ENCODE results near the gene NCMAP. TPM values are rescaled to one million over a fixed set of nuclear protein-coding genes. Genes with fewer than 3 reads are reported as not detected.

The NCMAP gene
- total and polyA plus RNA-seq, 4 donors = 0.25 to 0.81 (median 0.62) TPM; not detected in 1

GRCh38 chr1:24558902-24559791 lies 3.3 kb downstream of the NCMAP start:
- DNase-seq (peak in 1 of 2 donors; percentile 77), ATAC-seq (ENCODE audit: low FRiP score) (no peak)
- Histone ChIP-seq H3K27me3 (ENCODE audit: control insufficient read depth in 1 of 2, insufficient read depth in 2 of 2, low read length in 1 of 2) (peaks cover 0 to 6% of the 10 kb centered on the region in 2 donors), H3K4me1 (ENCODE audit: control insufficient read depth in 1 of 2, insufficient read depth in 2 of 2, low read length in 2 of 2) (no peaks in the 10 kb centered on the region), H3K9me3 (ENCODE audit: control insufficient read depth, low read length) (no peaks in the 10 kb centered on the region), H3K27ac (ENCODE audit: low read depth in 1 of 2, low read length in 2 of 2) (no peak overlapping the region), H3K4me3 (ENCODE audit: low read length in 2 of 2) (no peak overlapping the region), H3K36me3 (ENCODE audit: control insufficient read depth in 1 of 2, insufficient read depth in 2 of 2, low read length in 1 of 2) (no peaks in the 10 kb centered on the region)
- intact Hi-C loops (cut with DNase I) = no loop called here
- WGBS, 2 donors = 32 to 40% methylated on average over 11 to 12 of the region's 12 CpGs

- Histone ChIP-seq H3K9me3 (ENCODE audit: control insufficient read depth, low read length) (no peaks in the 10 kb centered on the region), H3K36me3 (ENCODE audit: control insufficient read depth in 1 of 2, insufficient read depth in 2 of 2, low read length in 1 of 2) (no peaks in the 10 kb centered on the region), H3K4me3 (ENCODE audit: low read length in 2 of 2) (no peak overlapping the region), H3K27me3 (ENCODE audit: control insufficient read depth in 1 of 2, insufficient read depth in 2 of 2, low read length in 1 of 2) (peaks cover 0 to 6% of the 10 kb centered on the region in 2 donors), H3K27ac (ENCODE audit: low read depth in 1 of 2, low read length in 2 of 2) (no peak overlapping the region), H3K4me1 (ENCODE audit: control insufficient read depth in 1 of 2, insufficient read depth in 2 of 2, low read length in 2 of 2) (no peaks in the 10 kb centered on the region)
- DNase-seq (no peak), ATAC-seq (ENCODE audit: low FRiP score) (no peak)
- 87 to 91% methylated on average over 6 of the region's 6 CpGs for WGBS, 2 donors
- intact Hi-C loops (cut with DNase I) = no loop called here
Measured at GRCh38 chr1:24560361-24560760, 4.5 kb downstream of the NCMAP start.

- Histone ChIP-seq H3K9me3 (ENCODE audit: control insufficient read depth, low read length) (no peaks in the 10 kb centered on the region), H3K4me1 (ENCODE audit: control insufficient read depth in 1 of 2, insufficient read depth in 2 of 2, low read length in 2 of 2) (no peaks in the 10 kb centered on the region), H3K36me3 (ENCODE audit: control insufficient read depth in 1 of 2, insufficient read depth in 2 of 2, low read length in 1 of 2) (no peaks in the 10 kb centered on the region), H3K27me3 (ENCODE audit: control insufficient read depth in 1 of 2, insufficient read depth in 2 of 2, low read length in 1 of 2) (peaks cover 0 to 2% of the 10 kb centered on the region in 2 donors), H3K27ac (ENCODE audit: low read depth in 1 of 2, low read length in 2 of 2) (no peak overlapping the region), H3K4me3 (ENCODE audit: low read length in 2 of 2) (no peak overlapping the region)
- intact Hi-C loops (cut with DNase I) = no loop called here
- DNase-seq (peak in 1 of 2 donors; percentile 20), ATAC-seq (ENCODE audit: low FRiP score) (no peak)
Measured at GRCh38 chr1:24562625-24563024, 6.7 kb downstream of the NCMAP start.

- Histone ChIP-seq H3K36me3 (ENCODE audit: control insufficient read depth in 1 of 2, insufficient read depth in 2 of 2, low read length in 1 of 2) (no peaks in the 10 kb centered on the region), H3K9me3 (ENCODE audit: control insufficient read depth, low read length) (no peaks in the 10 kb centered on the region), H3K27ac (ENCODE audit: low read depth in 1 of 2, low read length in 2 of 2) (no peak overlapping the region), H3K4me3 (ENCODE audit: low read length in 2 of 2) (no peak overlapping the region), H3K4me1 (ENCODE audit: control insufficient read depth in 1 of 2, insufficient read depth in 2 of 2, low read length in 2 of 2) (no peaks in the 10 kb centered on the region), H3K27me3 (ENCODE audit: control insufficient read depth in 1 of 2, insufficient read depth in 2 of 2, low read length in 1 of 2) (no peaks in the 10 kb centered on the region)
- intact Hi-C loops (cut with DNase I) = no loop called here
- DNase-seq = no peak
- WGBS, 2 donors = 6 to 7% methylated on average over 2 of the region's 2 CpGs
- ATAC-seq (ENCODE audit: low FRiP score) = no peak
Measured at GRCh38 chr1:24564695-24565094, 8.8 kb downstream of the NCMAP start.

- no peaks in the 10 kb centered on the region for H3K27me3 ChIP-seq (ENCODE audit: control insufficient read depth in 1 of 2, insufficient read depth in 2 of 2, low read length in 1 of 2)
- WGBS, 2 donors = 90 to 94% methylated on average over 3 of the region's 3 CpGs
- ATAC-seq (ENCODE audit: low FRiP score) = no peak
- H3K36me3 ChIP-seq (ENCODE audit: control insufficient read depth in 1 of 2, insufficient read depth in 2 of 2, low read length in 1 of 2) = no peaks in the 10 kb centered on the region
- H3K27ac ChIP-seq (ENCODE audit: low read depth in 1 of 2, low read length in 2 of 2) = no peak overlapping the region
- DNase-seq = no peak
- H3K4me1 ChIP-seq (ENCODE audit: control insufficient read depth in 1 of 2, insufficient read depth in 2 of 2, low read length in 2 of 2) = no peaks in the 10 kb centered on the region
- intact Hi-C loops (cut with DNase I) = no loop called here
- H3K4me3 ChIP-seq (ENCODE audit: low read length in 2 of 2) = no peak overlapping the region
- H3K9me3 ChIP-seq (ENCODE audit: control insufficient read depth, low read length) = no peaks in the 10 kb centered on the region
Measured at GRCh38 chr1:24566236-24566867, 10.5 kb downstream of the NCMAP start.

GRCh38 chr1:24567792-24568388 lies 12.0 kb downstream of the NCMAP start:
- ATAC-seq (ENCODE audit: low FRiP score) = no peak
- Histone ChIP-seq H3K27ac (ENCODE audit: low read depth in 1 of 2, low read length in 2 of 2) (no peak overlapping the region), H3K4me1 (ENCODE audit: control insufficient read depth in 1 of 2, insufficient read depth in 2 of 2, low read length in 2 of 2) (no peaks in the 10 kb centered on the region), H3K4me3 (ENCODE audit: low read length in 2 of 2) (no peak overlapping the region), H3K9me3 (ENCODE audit: control insufficient read depth, low read length) (no peaks in the 10 kb centered on the region), H3K27me3 (ENCODE audit: control insufficient read depth in 1 of 2, insufficient read depth in 2 of 2, low read length in 1 of 2) (no peaks in the 10 kb centered on the region), H3K36me3 (ENCODE audit: control insufficient read depth in 1 of 2, insufficient read depth in 2 of 2, low read length in 1 of 2) (no peaks in the 10 kb centered on the region)
- 56 to 67% methylated on average over 13 to 17 of the region's 17 CpGs for WGBS, 2 donors
- intact Hi-C loops (cut with DNase I) = no loop called here
- no peak for DNase-seq

- DNase-seq = no peak
- WGBS, 2 donors = 85 to 92% methylated on average over 2 of the region's 2 CpGs
- H3K27me3 ChIP-seq (ENCODE audit: control insufficient read depth in 1 of 2, insufficient read depth in 2 of 2, low read length in 1 of 2) = no peaks in the 10 kb centered on the region
- no peak overlapping the region for H3K4me3 ChIP-seq (ENCODE audit: low read length in 2 of 2)
- no peaks in the 10 kb centered on the region for H3K9me3 ChIP-seq (ENCODE audit: control insufficient read depth, low read length)
- ATAC-seq (ENCODE audit: low FRiP score) = no peak
- no peak overlapping the region for H3K27ac ChIP-seq (ENCODE audit: low read depth in 1 of 2, low read length in 2 of 2)
- intact Hi-C loops (cut with DNase I) = no loop called here
- no peaks in the 10 kb centered on the region for H3K4me1 ChIP-seq (ENCODE audit: control insufficient read depth in 1 of 2, insufficient read depth in 2 of 2, low read length in 2 of 2)
- H3K36me3 ChIP-seq (ENCODE audit: control insufficient read depth in 1 of 2, insufficient read depth in 2 of 2, low read length in 1 of 2) = no peaks in the 10 kb centered on the region
Measured at GRCh38 chr1:24568475-24568874, 12.6 kb downstream of the NCMAP start.

- no peak overlapping the region for H3K4me3 ChIP-seq (ENCODE audit: low read length in 2 of 2)
- intact Hi-C loops (cut with DNase I) = no loop called here
- DNase-seq (no peak), ATAC-seq (ENCODE audit: low FRiP score) (no peak)
- no peaks in the 10 kb centered on the region for H3K4me1 ChIP-seq (ENCODE audit: control insufficient read depth in 1 of 2, insufficient read depth in 2 of 2, low read length in 2 of 2)
- no peaks in the 10 kb centered on the region for H3K27me3 ChIP-seq (ENCODE audit: control insufficient read depth in 1 of 2, insufficient read depth in 2 of 2, low read length in 1 of 2)
- no peak overlapping the region for H3K27ac ChIP-seq (ENCODE audit: low read depth in 1 of 2, low read length in 2 of 2)
- H3K9me3 ChIP-seq (ENCODE audit: control insufficient read depth, low read length) = no peaks in the 10 kb centered on the region
- 85 to 87% methylated on average over 10 of the region's 10 CpGs for WGBS, 2 donors
- H3K36me3 ChIP-seq (ENCODE audit: control insufficient read depth in 1 of 2, insufficient read depth in 2 of 2, low read length in 1 of 2) = no peaks in the 10 kb centered on the region
Measured at GRCh38 chr1:24570265-24571125, 14.6 kb downstream of the NCMAP start.
